Central memory CD8-positive, alpha-beta T cell (primary cell): ENCODE data around the gene CDX1.

Experiments used
- ATAC-seq: fragments of 150-1000 bp; cut with Tn5 transposase; replicated peaks from 2 replicates; pipeline ENCODE4 v1.10.0; 2022; ENCODE audit warnings: mild to moderate bottlenecking, moderate FRiP score, moderate number of reproducible peaks; ENCODE audit not compliant: poor library complexity, severe bottlenecking; ENCODE audit errors: extremely low read depth
- DNase-seq, 2 donors: peaks; one replicate each; pipeline ENCODE4 v3.0.0; 2021; ENCODE audit warnings: low spot score in 2 of 2
- H3K27ac Mint-ChIP-seq: one replicate; pipeline ENCODE4 v1.8.0; 2022; ENCODE audit warnings: low read depth, mild to moderate bottlenecking, moderate library complexity, mixed read lengths
- H3K27me3 Mint-ChIP-seq: one replicate; pipeline ENCODE4 v1.8.0; 2022; ENCODE audit warnings: mixed read lengths
- H3K36me3 Mint-ChIP-seq: one replicate; pipeline ENCODE4 v1.8.0; 2022; ENCODE audit warnings: mild to moderate bottlenecking, moderate library complexity, mixed read lengths; ENCODE audit not compliant: insufficient read depth
- H3K4me1 Mint-ChIP-seq: one replicate; pipeline ENCODE4 v1.8.0; 2022; ENCODE audit warnings: mixed read lengths
- H3K4me3 Mint-ChIP-seq: one replicate; pipeline ENCODE4 v1.8.0; 2022; ENCODE audit warnings: mild to moderate bottlenecking, moderate library complexity, mixed read lengths
- H3K9me3 Mint-ChIP-seq: one replicate; pipeline ENCODE4 v1.8.0; 2022; ENCODE audit warnings: mixed read lengths

The CDX1 gene

GRCh38 chr5:150166650-150167511 lies at the start of gene CDX1:
Gene CDX1, plus strand, starts transcription at chr5:150166778. Its CDS starts 99 bp downstream, at chr5:150166877.
- Mint-ChIP-seq H3K27ac (no peak within 1 kb of the TSS), H3K4me3 (no peak within 1 kb of the TSS), H3K36me3 (no peaks in the 10 kb centered on the region), H3K9me3 (no peaks in the 10 kb centered on the region), H3K4me1 (no peaks in the 10 kb centered on the region), H3K27me3 (peaks cover 68% of the 10 kb centered on the region)
- no peak for DNase-seq
- no peak for ATAC-seq

GRCh38 chr5:150117945-150118560 lies 48.5 kb upstream of the CDX1 start:
- Mint-ChIP-seq H3K9me3 (no peaks in the 10 kb centered on the region), H3K27ac (no peak overlapping the region), H3K4me3 (no peak overlapping the region), H3K36me3 (no peaks in the 10 kb centered on the region), H3K27me3 (peaks cover 6% of the 10 kb centered on the region), H3K4me1 (peaks cover 6% of the 10 kb centered on the region)
- DNase-seq = no peak
- ATAC-seq = no peak

GRCh38 chr5:150118561-150119229 lies 47.9 kb upstream of the CDX1 start:
- peaks cover under 1% of the 10 kb centered on the region for H3K27me3 Mint-ChIP-seq
- H3K27ac Mint-ChIP-seq = no peak overlapping the region
- H3K4me1 Mint-ChIP-seq = peaks cover 6% of the 10 kb centered on the region
- ATAC-seq (no peak), DNase-seq (no peak)
- H3K9me3 Mint-ChIP-seq = no peaks in the 10 kb centered on the region
- H3K36me3 Mint-ChIP-seq = no peaks in the 10 kb centered on the region
- no peak overlapping the region for H3K4me3 Mint-ChIP-seq

- DNase-seq (no peak), ATAC-seq (no peak)
- no peaks in the 10 kb centered on the region for H3K27me3 Mint-ChIP-seq
- no peaks in the 10 kb centered on the region for H3K36me3 Mint-ChIP-seq
- no peak overlapping the region for H3K27ac Mint-ChIP-seq
- H3K4me3 Mint-ChIP-seq = no peak overlapping the region
- H3K4me1 Mint-ChIP-seq = peaks cover 6% of the 10 kb centered on the region
- H3K9me3 Mint-ChIP-seq = no peaks in the 10 kb centered on the region
Measured at GRCh38 chr5:150119421-150120061, 47.0 kb upstream of the CDX1 start.

GRCh38 chr5:150120062-150120441 lies 46.5 kb upstream of the CDX1 start:
- H3K27me3 Mint-ChIP-seq = no peaks in the 10 kb centered on the region
- DNase-seq (no peak), ATAC-seq (no peak)
- peaks cover 6% of the 10 kb centered on the region for H3K4me1 Mint-ChIP-seq
- no peak overlapping the region for H3K27ac Mint-ChIP-seq
- no peaks in the 10 kb centered on the region for H3K36me3 Mint-ChIP-seq
- H3K4me3 Mint-ChIP-seq = no peak overlapping the region
- H3K9me3 Mint-ChIP-seq = no peaks in the 10 kb centered on the region

- Mint-ChIP-seq H3K27ac (no peak overlapping the region), H3K27me3 (no peaks in the 10 kb centered on the region), H3K4me1 (peaks cover 6% of the 10 kb centered on the region), H3K36me3 (no peaks in the 10 kb centered on the region), H3K9me3 (no peaks in the 10 kb centered on the region), H3K4me3 (no peak overlapping the region)
- no peak for ATAC-seq
- no peak for DNase-seq
Measured at GRCh38 chr5:150120617-150121447, 45.7 kb upstream of the CDX1 start.

GRCh38 chr5:150121448-150122157 lies 45.0 kb upstream of the CDX1 start:
- Mint-ChIP-seq H3K4me3 (no peak overlapping the region), H3K27ac (no peak overlapping the region), H3K4me1 (peaks cover 6% of the 10 kb centered on the region), H3K27me3 (no peaks in the 10 kb centered on the region), H3K9me3 (no peaks in the 10 kb centered on the region), H3K36me3 (no peaks in the 10 kb centered on the region)
- ATAC-seq = no peak
- no peak for DNase-seq

- Mint-ChIP-seq H3K27ac (no peak overlapping the region), H3K27me3 (no peaks in the 10 kb centered on the region), H3K4me3 (no peak overlapping the region), H3K4me1 (peaks cover 6% of the 10 kb centered on the region), H3K36me3 (peaks cover 1% of the 10 kb centered on the region), H3K9me3 (no peaks in the 10 kb centered on the region)
- no peak for ATAC-seq
- no peak for DNase-seq
Measured at GRCh38 chr5:150122158-150122510, 44.4 kb upstream of the CDX1 start.

GRCh38 chr5:150122536-150123481 lies 43.8 kb upstream of the CDX1 start:
- H3K27me3 Mint-ChIP-seq = no peaks in the 10 kb centered on the region
- peaks cover 2% of the 10 kb centered on the region for H3K36me3 Mint-ChIP-seq
- no peak for DNase-seq
- ATAC-seq = no peak
- H3K9me3 Mint-ChIP-seq = no peaks in the 10 kb centered on the region
- no peak overlapping the region for H3K4me3 Mint-ChIP-seq
- H3K4me1 Mint-ChIP-seq = peaks cover 6% of the 10 kb centered on the region
- no peak overlapping the region for H3K27ac Mint-ChIP-seq

GRCh38 chr5:150123542-150123941 lies 43.0 kb upstream of the CDX1 start:
- Mint-ChIP-seq H3K36me3 (peaks cover 2% of the 10 kb centered on the region), H3K27me3 (no peaks in the 10 kb centered on the region), H3K27ac (no peak overlapping the region), H3K9me3 (no peaks in the 10 kb centered on the region), H3K4me3 (no peak overlapping the region), H3K4me1 (peaks cover 6% of the 10 kb centered on the region)
- DNase-seq = no peak
- no peak for ATAC-seq

GRCh38 chr5:150124111-150124557 lies 42.4 kb upstream of the CDX1 start:
- H3K4me3 Mint-ChIP-seq = no peak overlapping the region
- H3K27me3 Mint-ChIP-seq = no peaks in the 10 kb centered on the region
- ATAC-seq = no peak
- H3K36me3 Mint-ChIP-seq = peaks cover 2% of the 10 kb centered on the region
- peaks cover 6% of the 10 kb centered on the region for H3K4me1 Mint-ChIP-seq
- H3K9me3 Mint-ChIP-seq = no peaks in the 10 kb centered on the region
- no peak overlapping the region for H3K27ac Mint-ChIP-seq
- no peak for DNase-seq
